K562 (cell line): Measurements from ENCODE around the gene STRIP1. TPM values are rescaled to one million over a fixed set of nuclear protein-coding genes. Genes with fewer than 3 reads are reported as not detected.

Source experiments
- ATAC-seq: fragments of 200-7000 bp; cut with Tn5 transposase; 3 replicates; pipeline ENCODE4 v1.9.1; 2020; ENCODE audit warnings: moderate library complexity
- BruUV-seq: library from RNA; stranded (reverse); fragments of 400-500 nt; replicated peaks from 2 replicates; lab custom pipeline; 2021; lab: Mats Ljungman, UMichigan
- CTCF ChIA-PET: fragments of 300-600 bp; formaldehyde crosslinking; extraction: SDS; loops from one replicate; lab custom pipeline; 2021; ENCODE audit warnings: low intra/inter-chr PET ratio; lab: Yijun Ruan, JAX
- POLR2A ChIA-PET: fragments of 300-600, 350-650 bp; sonication (Branson Sonifier 250); formaldehyde crosslinking; extraction: SDS; loops from one replicate; lab custom pipeline; 2021; ENCODE audit warnings: antibody characterized with exemption, inconsistent platforms; lab: Yijun Ruan, JAX
- DNase-seq, 4 experiments: peaks; one replicate each; pipeline versions ENCODE4 v3.0.0 to v3.0.0-alpha.2; 2011 to 2018; ENCODE audit warnings: low spot score in 3 of 4, mixed read lengths in 3 of 4; ENCODE audit errors: extremely low read depth in 1 of 4
- FAIRE-seq: peaks from 2 replicates; lab custom pipeline; 2011; peaks lifted over from hg19 to GRCh38; lab: Jason Lieb, UNC
- H2AFZ ChIP-seq: 2 replicates; pipeline ENCODE4 v1.6.0; 2011; ENCODE audit warnings: low read depth, low read length, control low read depth, inconsistent platforms
- H3K27ac ChIP-seq: fragments of 200-600 bp; 3 replicates; pipeline ENCODE4 v1.8.0; 2011; ENCODE audit warnings: low read depth, mild to moderate bottlenecking, control low read depth, inconsistent platforms, low read length, moderate library complexity, mixed read lengths; ENCODE audit errors: extremely low read depth
- H3K27me3 ChIP-seq, 2 experiments: fragments of 300-600 bp in 1 of 2; 2 replicates in 1 of 2; 3 replicates in 1 of 2; pipeline versions ENCODE4 v1.6.0 to v1.8.0; 2011; ENCODE audit warnings: inconsistent platforms in 2 of 2, low read length in 2 of 2, mild to moderate bottlenecking in 1 of 2, mixed read lengths in 1 of 2, moderate library complexity in 1 of 2; ENCODE audit not compliant: control insufficient read depth in 2 of 2, insufficient read depth in 2 of 2
- H3K36me3 ChIP-seq: fragments of 300-600 bp; 3 replicates; pipeline ENCODE4 v1.8.0; 2011; ENCODE audit warnings: mild to moderate bottlenecking, low read length, inconsistent platforms; ENCODE audit not compliant: control insufficient read depth, insufficient read depth
- H3K4me1 ChIP-seq, 2 experiments: fragments of 200-600 bp in 1 of 2; replicated peaks in 1 of 2; 2 replicates in 1 of 2; 3 replicates in 1 of 2; pipeline versions ENCODE4 v1.5.1 to v1.8.0; 2011; ENCODE audit warnings: inconsistent platforms in 2 of 2, low read length in 2 of 2, mild to moderate bottlenecking in 1 of 2, mixed read lengths in 1 of 2, moderate library complexity in 1 of 2; ENCODE audit not compliant: control insufficient read depth in 2 of 2, insufficient read depth in 2 of 2
- H3K4me2 ChIP-seq: 2 replicates; pipeline ENCODE4 v1.6.1; 2011; ENCODE audit warnings: low read length, control low read depth, inconsistent platforms, mixed read lengths; ENCODE audit not compliant: insufficient read depth
- H3K4me3 ChIP-seq: fragments of 200-600 bp; sonication (generic), shearing (Covaris generic); 2 replicates; pipeline ENCODE4 v1.5.1; 2016; ENCODE audit warnings: control low read depth, inconsistent platforms
- H3K79me2 ChIP-seq: fragments of 200-600 bp; 3 replicates; pipeline ENCODE4 v1.8.0; 2011; ENCODE audit warnings: low read length, inconsistent platforms; ENCODE audit not compliant: control insufficient read depth, insufficient read depth
- H3K9ac ChIP-seq, 2 experiments: 2 replicates each; pipeline versions ENCODE4 v1.6.0 to v1.6.1; 2011; ENCODE audit warnings: low read depth in 2 of 2, low read length in 2 of 2, control low read depth in 1 of 2, inconsistent platforms in 1 of 2, mild to moderate bottlenecking in 1 of 2, mixed read lengths in 1 of 2; ENCODE audit not compliant: insufficient read depth in 1 of 2
- H3K9me1 ChIP-seq: one replicate; pipeline ENCODE4 v1.6.0; 2011; ENCODE audit warnings: inconsistent platforms, mild to moderate bottlenecking, low read length, moderate library complexity; ENCODE audit not compliant: control insufficient read depth, insufficient read depth
- H3K9me3 ChIP-seq: replicated peaks from 2 replicates; pipeline ENCODE4 v1.5.1; 2011; ENCODE audit warnings: low read depth, low read length, inconsistent platforms; ENCODE audit not compliant: control insufficient read depth, insufficient read depth
- H4K20me1 ChIP-seq: replicated peaks from 2 replicates; pipeline ENCODE4 v1.6.1; 2011; ENCODE audit warnings: low read length, inconsistent platforms, mixed read lengths; ENCODE audit not compliant: control insufficient read depth, insufficient read depth
- BHLHE40 ChIP-seq: IDR thresholded peaks from 2 replicates; pipeline ENCODE4 v1.6.1; 2011; ENCODE audit warnings: low read length, improper control_type of control experiment
- EWSR1 ChIP-seq: fragments of 450-650 bp; IDR thresholded peaks from 2 replicates; pipeline ENCODE4 v1.6.1; 2018; ENCODE audit warnings: borderline replicate concordance, mild to moderate bottlenecking, low read depth, moderate library complexity; ENCODE audit not compliant: partially characterized antibody
- HDAC3 ChIP-seq: fragments of 450-650 bp; IDR thresholded peaks from 2 replicates; pipeline ENCODE4 v1.6.1; 2018; ENCODE audit warnings: borderline replicate concordance, mild to moderate bottlenecking, moderate library complexity; ENCODE audit not compliant: partially characterized antibody
- HMG20A ChIP-seq: fragments of 450-650 bp; formaldehyde crosslinking; conservative IDR thresholded peaks from 2 replicates; pipeline ENCODE4 v1.4.0; 2020; ENCODE audit warnings: mild to moderate bottlenecking, mixed read lengths
- MYC ChIP-seq, 2 experiments: fragments of 250-450 bp in 1 of 2; sonication (Bioruptor Pico) in 1 of 2; IDR thresholded peaks; 2 replicates each; pipeline versions ENCODE4 v1.5.1 to v1.6.1; 2012 to 2021; ENCODE audit warnings: low read depth in 2 of 2, borderline replicate concordance in 1 of 2, improper control_type of control experiment in 1 of 2, low read length in 1 of 2, mild to moderate bottlenecking in 1 of 2, moderate library complexity in 1 of 2
- POLR2AphosphoS2 ChIP-seq: IDR thresholded peaks from 2 replicates; pipeline ENCODE4 v1.6.1; 2012; ENCODE audit warnings: low read length, improper control_type of control experiment
- POLR2B ChIP-seq: fragments of 450-650 bp; IDR thresholded peaks from 2 replicates; pipeline ENCODE4 v1.6.1; 2018; ENCODE audit warnings: low read depth; ENCODE audit not compliant: partially characterized antibody
- PRMT5 ChIP-seq: sonication (generic); formaldehyde crosslinking; IDR thresholded peaks from 2 replicates; pipeline ENCODE4 v1.5.0; 2020; ENCODE audit warnings: missing genetic modification reagents
- SMARCB1 ChIP-seq: IDR thresholded peaks from 2 replicates; pipeline ENCODE4 v1.6.1; 2011; ENCODE audit warnings: improper control_type of control experiment, low read depth; ENCODE audit not compliant: insufficient read length
- SP1 ChIP-seq: sonication (generic); formaldehyde crosslinking; IDR thresholded peaks from 2 replicates; pipeline ENCODE4 v1.8.1; 2022; ENCODE audit warnings: mild to moderate bottlenecking, missing genetic modification reagents
- ZNF175 ChIP-seq: fragments of 200-800 bp; sonication (Bioruptor generic); IDR thresholded peaks from 2 replicates; pipeline ENCODE4 v1.6.1; 2016; ENCODE audit warnings: low read depth, mild to moderate bottlenecking, missing genetic modification characterization, missing compliant biosample characterization
- ZNF431 ChIP-seq: sonication (generic); formaldehyde crosslinking; IDR thresholded peaks from 2 replicates; pipeline ENCODE4 v1.8.0; 2022; ENCODE audit warnings: mild to moderate bottlenecking, missing genetic modification reagents
- ZNF77 ChIP-seq: fragments of 250-450 bp; sonication (Bioruptor Pico); IDR thresholded peaks from 2 replicates; pipeline ENCODE4 v1.5.0; 2020
- WGBS: fragments of 100-300 bp; shearing (Covaris generic); methylation state at CpG from one replicate; pipeline ENCODE4 v1.1.6; 2016; ENCODE audit warnings: low coverage, mixed read lengths; ENCODE audit not compliant: insufficient coverage; ENCODE audit errors: missing lambda C conversion rate; 5-methylcytosine and 5-hydroxymethylcytosine counted together
- in situ Hi-C: fragments of 300-500 bp; cut with MboI; formaldehyde crosslinking; loops from 4 replicates; pipeline ENCODE4 v1.15.0; 2018; ENCODE audit warnings: inconsistent platforms, mixed read lengths
- intact Hi-C: fragments of 100-400 bp; cut with micrococcal nuclease; formaldehyde crosslinking; loops from 2 replicates; pipeline ENCODE4 v1.14.2; 2022
- polyA plus RNA-seq, 8 experiments: library from polyadenylated mRNA; depleted of rRNA in 4 of 8; stranded (reverse) in 5 of 8; unstranded in 3 of 8; fragments of >200 nt; fragmentation: Nextera tagmentation in 2 of 8; fragmentation: Illumina TruSeq in 1 of 8; extraction: Ambion mirVana in 2 of 8; extraction: Trizol in 1 of 8; gene quantifications; 2 replicates each; pipeline versions ENCODE4 v1.2.1 to v1.2.3, GENCODE V29; 2011 to 2014; ENCODE audit warnings: inconsistent platforms in 1 of 8, missing spikeins in 1 of 8
- total RNA-seq, 7 experiments: library from RNA; depleted of rRNA in 6 of 7; stranded (reverse); fragments of >200 nt in 6 of 7; fragmentation: Illumina TruSeq in 2 of 7; extraction: Trizol in 2 of 7; gene quantifications; 2 replicates each; pipeline versions ENCODE4 v1.2.1 to v1.2.3, GENCODE V29; 2011 to 2021; ENCODE audit warnings: low replicate concordance in 1 of 7
- TF ChIP-seq, protein P1 (sequence below): sonication (generic); formaldehyde crosslinking; IDR thresholded peaks from 2 replicates; pipeline ENCODE4 v1.8.0; 2022; ENCODE audit warnings: missing genetic modification reagents, mild to moderate bottlenecking, borderline replicate concordance
- TF ChIP-seq, protein P2 (sequence below): sonication (generic); formaldehyde crosslinking; IDR thresholded peaks from 2 replicates; pipeline ENCODE4 v1.9.0; 2022; ENCODE audit warnings: mild to moderate bottlenecking, missing genetic modification reagents
- TF ChIP-seq, protein P3 (sequence below): fragments of 450-650 bp; formaldehyde crosslinking; IDR thresholded peaks from 2 replicates; pipeline ENCODE4 v1.4.0; 2020; ENCODE audit warnings: mild to moderate bottlenecking, moderate library complexity
- TF ChIP-seq, protein P4 (sequence below): fragments of 250-450 bp; sonication (Bioruptor Pico); IDR thresholded peaks from 2 replicates; pipeline ENCODE4 v1.8.0; 2022; ENCODE audit warnings: moderate library complexity, mild to moderate bottlenecking, inconsistent platforms
- TF ChIP-seq, protein P5 (sequence below): sonication (generic); formaldehyde crosslinking; IDR thresholded peaks from 2 replicates; pipeline ENCODE4 v1.4.0; 2020; ENCODE audit warnings: mild to moderate bottlenecking, missing genetic modification reagents

Gene STRIP1
- total and polyA plus RNA-seq, 9 of the 15 experiments (the other 6 are each of a cell fraction or from before 2014, with no cell fraction given) = 9.9 to 42.3 (median 32.0) TPM

DNA sequence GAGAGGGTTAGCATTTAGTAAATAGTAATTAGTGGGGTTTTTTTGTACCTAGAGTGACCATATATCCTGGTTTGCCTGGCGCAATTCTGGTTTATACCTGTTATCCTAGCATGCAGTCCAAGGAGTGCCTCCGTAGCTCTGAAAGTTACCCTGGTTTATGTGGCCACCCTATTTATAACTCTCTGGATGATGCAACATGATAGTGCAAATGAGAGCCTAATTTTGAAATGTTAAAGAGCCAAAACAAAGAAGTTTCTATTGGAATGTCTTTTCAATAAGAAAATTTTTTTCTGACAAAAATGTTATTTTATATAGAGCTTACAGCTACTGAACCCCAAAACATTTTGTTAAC is 44.1 kb upstream of the STRIP1 start:
- Histone ChIP-seq H3K79me2 (peaks cover 79% of the 10 kb centered on the region), H3K9me3 (no peaks in the 10 kb centered on the region), H4K20me1 (peaks cover 8% of the 10 kb centered on the region; the same call in 1 of the 2 replicates), H3K4me3 (no peak overlapping the region), H3K27ac (no peak overlapping the region), H3K9me1 (no peaks in the 10 kb centered on the region), H2AFZ (no peak overlapping the region), H3K4me2 (no peak overlapping the region), H3K36me3 (peaks cover 69% of the 10 kb centered on the region), H3K9ac (no peak overlapping the region), H3K4me1 (peaks cover 3 to 32% of the 10 kb centered on the region in 2 experiments; a peak in 4 of 5 replicates), H3K27me3 (no peaks in the 10 kb centered on the region)
- ATAC-seq = no peak
- ChIA-PET POLR2A (interaction anchor here (1.2 kb wide), 2 partner anchors 8 to 14 kb away, joined by 4 read pairs; no protein-coding TSS in a partner anchor), CTCF (no interaction called here)
- in situ Hi-C loops (no loop called here), intact Hi-C loops (no loop called here)
- BruUV-seq = no TSS peak
- WGBS = 83% methylated on average over 2 of the region's 2 CpGs
- no peak for DNase-seq
- no peak for FAIRE-seq
- TF ChIP-seq, protein P1, sequence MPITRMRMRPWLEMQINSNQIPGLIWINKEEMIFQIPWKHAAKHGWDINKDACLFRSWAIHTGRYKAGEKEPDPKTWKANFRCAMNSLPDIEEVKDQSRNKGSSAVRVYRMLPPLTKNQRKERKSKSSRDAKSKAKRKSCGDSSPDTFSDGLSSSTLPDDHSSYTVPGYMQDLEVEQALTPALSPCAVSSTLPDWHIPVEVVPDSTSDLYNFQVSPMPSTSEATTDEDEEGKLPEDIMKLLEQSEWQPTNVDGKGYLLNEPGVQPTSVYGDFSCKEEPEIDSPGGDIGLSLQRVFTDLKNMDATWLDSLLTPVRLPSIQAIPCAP (CRISPR knock-in tag) = no peak
- TF ChIP-seq ZNF431 (CRISPR knock-in tag) = no peak
- TF ChIP-seq ZNF175 (CRISPR knock-in tag) = peak; percentile 57
- no peak for TF ChIP-seq HMG20A (CRISPR knock-in tag)
- TF ChIP-seq, protein P2, sequence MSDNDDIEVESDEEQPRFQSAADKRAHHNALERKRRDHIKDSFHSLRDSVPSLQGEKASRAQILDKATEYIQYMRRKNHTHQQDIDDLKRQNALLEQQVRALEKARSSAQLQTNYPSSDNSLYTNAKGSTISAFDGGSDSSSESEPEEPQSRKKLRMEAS = no peak
- TF ChIP-seq, protein P3, sequence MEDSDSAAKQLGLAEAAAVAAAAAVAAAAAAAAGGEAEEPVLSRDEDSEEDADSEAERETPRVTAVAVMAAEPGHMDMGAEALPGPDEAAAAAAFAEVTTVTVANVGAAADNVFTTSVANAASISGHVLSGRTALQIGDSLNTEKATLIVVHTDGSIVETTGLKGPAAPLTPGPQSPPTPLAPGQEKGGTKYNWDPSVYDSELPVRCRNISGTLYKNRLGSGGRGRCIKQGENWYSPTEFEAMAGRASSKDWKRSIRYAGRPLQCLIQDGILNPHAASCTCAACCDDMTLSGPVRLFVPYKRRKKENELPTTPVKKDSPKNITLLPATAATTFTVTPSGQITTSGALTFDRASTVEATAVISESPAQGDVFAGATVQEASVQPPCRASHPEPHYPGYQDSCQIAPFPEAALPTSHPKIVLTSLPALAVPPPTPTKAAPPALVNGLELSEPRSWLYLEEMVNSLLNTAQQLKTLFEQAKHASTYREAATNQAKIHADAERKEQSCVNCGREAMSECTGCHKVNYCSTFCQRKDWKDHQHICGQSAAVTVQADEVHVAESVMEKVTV = 0 out of 2 replicates have a peak, but pooled peaks have one; percentile 10
- no peak for TF ChIP-seq EWSR1
- no peak for TF ChIP-seq POLR2B
- TF ChIP-seq SMARCB1 = no peak
- no peak for TF ChIP-seq MYC (IDR thresholded peaks at IDR 0.05; ENCODE audit: low read depth, low read length)
- no peak for TF ChIP-seq MYC (CRISPR knock-in tag; IDR thresholded peaks at IDR 0.05; ENCODE audit: borderline replicate concordance, low read depth)
- TF ChIP-seq, protein P4, sequence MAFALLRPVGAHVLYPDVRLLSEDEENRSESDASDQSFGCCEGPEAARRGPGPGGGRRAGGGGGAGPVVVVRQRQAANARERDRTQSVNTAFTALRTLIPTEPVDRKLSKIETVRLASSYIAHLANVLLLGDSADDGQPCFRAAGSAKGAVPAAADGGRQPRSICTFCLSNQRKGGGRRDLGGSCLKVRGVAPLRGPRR (CRISPR knock-in tag) = no peak
- TF ChIP-seq SP1 (CRISPR knock-in tag) = no peak
- TF ChIP-seq, protein P5, sequence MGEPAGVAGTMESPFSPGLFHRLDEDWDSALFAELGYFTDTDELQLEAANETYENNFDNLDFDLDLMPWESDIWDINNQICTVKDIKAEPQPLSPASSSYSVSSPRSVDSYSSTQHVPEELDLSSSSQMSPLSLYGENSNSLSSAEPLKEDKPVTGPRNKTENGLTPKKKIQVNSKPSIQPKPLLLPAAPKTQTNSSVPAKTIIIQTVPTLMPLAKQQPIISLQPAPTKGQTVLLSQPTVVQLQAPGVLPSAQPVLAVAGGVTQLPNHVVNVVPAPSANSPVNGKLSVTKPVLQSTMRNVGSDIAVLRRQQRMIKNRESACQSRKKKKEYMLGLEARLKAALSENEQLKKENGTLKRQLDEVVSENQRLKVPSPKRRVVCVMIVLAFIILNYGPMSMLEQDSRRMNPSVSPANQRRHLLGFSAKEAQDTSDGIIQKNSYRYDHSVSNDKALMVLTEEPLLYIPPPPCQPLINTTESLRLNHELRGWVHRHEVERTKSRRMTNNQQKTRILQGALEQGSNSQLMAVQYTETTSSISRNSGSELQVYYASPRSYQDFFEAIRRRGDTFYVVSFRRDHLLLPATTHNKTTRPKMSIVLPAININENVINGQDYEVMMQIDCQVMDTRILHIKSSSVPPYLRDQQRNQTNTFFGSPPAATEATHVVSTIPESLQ = no peak
- no peak for TF ChIP-seq POLR2AphosphoS2
- TF ChIP-seq PRMT5 = no peak
- no peak for TF ChIP-seq ZNF77 (CRISPR knock-in tag)
- no peak for TF ChIP-seq BHLHE40
- TF ChIP-seq HDAC3 = no peak
